ENCODE measurements around the gene CMSS1.

GRCh38 chr3:100125161-100125938 lies 307.7 kb downstream of the CMSS1 start:
- TF ChIP-seq CTCF (IDR thresholded peaks at IDR 0.05; ENCODE audit: low read length) (no peak), EZH2 (optimal IDR thresholded peaks at IDR 0.05; ENCODE audit: low read depth, low read length) (no peak), EZH2phosphoT487 (IDR thresholded peaks at IDR 0.05; ENCODE audit: low read length) (no peak)

Data from MM.1S (cell line).